Astrocyte (in vitro differentiated cells and primary cell): Measurements from ENCODE around the gene PDGFRB. TPM values are rescaled to one million over a fixed set of nuclear protein-coding genes. Genes with fewer than 3 reads are reported as not detected.
A peak's percentile ranks its signal among the peaks of the same experiment; 100 is the strongest.

Source experiments
- DNase-seq: peaks from one replicate; pipeline ENCODE4 v3.0.0-alpha.2; 2010; ENCODE audit warnings: low read depth
- FAIRE-seq: peaks from 2 replicates; lab custom pipeline; 2011; peaks lifted over from hg19 to GRCh38; lab: Jason Lieb, UNC
- H2AFZ ChIP-seq: 2 replicates; pipeline ENCODE4 v1.6.0; 2012; ENCODE audit warnings: low read depth, low read length, inconsistent platforms
- H3K27ac ChIP-seq: 2 replicates; pipeline ENCODE4 v1.5.1; 2011; ENCODE audit warnings: low read depth, low read length, inconsistent platforms
- H3K27me3 ChIP-seq: 2 replicates; pipeline ENCODE4 v1.6.0; 2011; ENCODE audit warnings: low read length, inconsistent platforms; ENCODE audit not compliant: insufficient read depth
- H3K36me3 ChIP-seq: 2 replicates; pipeline ENCODE4 v1.5.1; 2011; ENCODE audit warnings: low read length, inconsistent platforms; ENCODE audit not compliant: insufficient read depth
- H3K4me1 ChIP-seq: 2 replicates; pipeline ENCODE4 v1.5.1; 2011; ENCODE audit warnings: low read length, inconsistent platforms; ENCODE audit not compliant: insufficient read depth
- H3K4me2 ChIP-seq: 2 replicates; pipeline ENCODE4 v1.6.0; 2012; ENCODE audit warnings: low read length, inconsistent platforms
- H3K4me3 ChIP-seq: 2 replicates; pipeline ENCODE4 v1.5.1; 2011; ENCODE audit warnings: low read depth, mild to moderate bottlenecking, low read length, inconsistent platforms; ENCODE audit not compliant: insufficient read depth
- H3K79me2 ChIP-seq: 2 replicates; pipeline ENCODE4 v1.6.0; 2012; ENCODE audit warnings: mild to moderate bottlenecking, low read length, inconsistent platforms; ENCODE audit not compliant: insufficient read depth
- H3K9ac ChIP-seq: 2 replicates; pipeline ENCODE4 v1.6.0; 2012; ENCODE audit warnings: mild to moderate bottlenecking, low read length, inconsistent platforms
- H3K9me3 ChIP-seq: 2 replicates; pipeline ENCODE4 v1.5.1; 2012; ENCODE audit warnings: low read depth, mild to moderate bottlenecking, low read length, inconsistent platforms; ENCODE audit not compliant: insufficient read depth
- H4K20me1 ChIP-seq: 2 replicates; pipeline ENCODE4 v1.6.0; 2012; ENCODE audit warnings: low read length, inconsistent platforms; ENCODE audit not compliant: insufficient read depth
- H3K27ac Mint-ChIP-seq: one replicate; pipeline ENCODE4 v1.8.0; 2021; ENCODE audit warnings: mild to moderate bottlenecking, mixed read lengths; ENCODE audit not compliant: unreplicated experiment
- H3K27me3 Mint-ChIP-seq: one replicate; pipeline ENCODE4 v1.8.0; 2021; ENCODE audit warnings: low read depth, mixed read lengths; ENCODE audit not compliant: unreplicated experiment
- H3K36me3 Mint-ChIP-seq: one replicate; pipeline ENCODE4 v1.8.0; 2021; ENCODE audit warnings: low read depth, mixed read lengths; ENCODE audit not compliant: unreplicated experiment
- H3K4me1 Mint-ChIP-seq: one replicate; pipeline ENCODE4 v1.8.0; 2021; ENCODE audit warnings: low read depth, mixed read lengths; ENCODE audit not compliant: unreplicated experiment
- H3K4me3 Mint-ChIP-seq: one replicate; pipeline ENCODE4 v1.8.0; 2021; ENCODE audit warnings: mild to moderate bottlenecking, moderate library complexity, mixed read lengths; ENCODE audit not compliant: unreplicated experiment
- H3K9me3 Mint-ChIP-seq: one replicate; pipeline ENCODE4 v1.8.0; 2021; ENCODE audit warnings: mild to moderate bottlenecking, mixed read lengths; ENCODE audit not compliant: unreplicated experiment
- CTCF ChIP-seq: IDR thresholded peaks from 2 replicates; pipeline ENCODE4 v1.5.1; 2011; ENCODE audit warnings: low read depth, mild to moderate bottlenecking, inconsistent platforms, low read length, moderate library complexity; ENCODE audit not compliant: insufficient read depth
- EZH2 ChIP-seq: IDR thresholded peaks from 2 replicates; pipeline ENCODE4 v1.6.1; 2012; ENCODE audit warnings: mild to moderate bottlenecking, low read length, inconsistent platforms; ENCODE audit not compliant: insufficient read depth
- total RNA-seq: library from RNA; stranded (reverse); gene quantifications from 2 replicates; pipeline ENCODE4 v1.2.1, GENCODE V29; 2021

PDGFRB gene
- total RNA-seq, 1 donor from 2014 or later = 78.8 TPM

GRCh38 chr5:150113047-150113744 is 42.4 kb downstream of the PDGFRB start:
- DNase-seq (peak; percentile 18), FAIRE-seq (no peak)
- Mint-ChIP-seq H3K4me3 (no peak overlapping the region), H3K27ac (peak overlapping the region; percentile 63), H3K9me3 (peaks cover 2% of the 10 kb centered on the region), H3K36me3 (peaks cover 3% of the 10 kb centered on the region), H3K4me1 (peaks cover 25% of the 10 kb centered on the region), H3K27me3 (no peaks in the 10 kb centered on the region)
- H2AFZ ChIP-seq = peak overlapping the region; percentile 33
- H3K79me2 ChIP-seq = no peaks in the 10 kb centered on the region
- no peaks in the 10 kb centered on the region for H4K20me1 ChIP-seq
- H3K9me3 ChIP-seq = no peaks in the 10 kb centered on the region
- H3K36me3 ChIP-seq = peaks cover 13% of the 10 kb centered on the region
- no peaks in the 10 kb centered on the region for H3K27me3 ChIP-seq
- peak overlapping the region; percentile 74 for H3K27ac ChIP-seq
- H3K4me2 ChIP-seq = peak overlapping the region; percentile 46
- H3K9ac ChIP-seq = peak overlapping the region; percentile 48
- TF ChIP-seq CTCF (no peak), EZH2 (no peak)
- peaks cover 22% of the 10 kb centered on the region for H3K4me1 ChIP-seq
- H3K4me3 ChIP-seq = no peak overlapping the region

- Histone ChIP-seq H3K4me1 (peaks cover 22% of the 10 kb centered on the region), H3K9me3 (no peaks in the 10 kb centered on the region), H2AFZ (peak overlapping the region; percentile 31), H3K79me2 (no peaks in the 10 kb centered on the region), H3K4me2 (peak overlapping the region; percentile 46), H3K36me3 (peaks cover 10% of the 10 kb centered on the region), H3K27me3 (no peaks in the 10 kb centered on the region), H3K9ac (peak overlapping the region; percentile 48), H3K27ac (peak overlapping the region; percentile 74), H4K20me1 (no peaks in the 10 kb centered on the region), H3K4me3 (no peak overlapping the region)
- Mint-ChIP-seq H3K36me3 (peaks cover 3% of the 10 kb centered on the region), H3K27me3 (no peaks in the 10 kb centered on the region), H3K27ac (peak overlapping the region; percentile 77), H3K4me3 (no peak overlapping the region), H3K9me3 (peaks cover 2% of the 10 kb centered on the region), H3K4me1 (peaks cover 31% of the 10 kb centered on the region)
- peak; percentile 89 for FAIRE-seq
- peak; percentile 90 for DNase-seq
- no peak for TF ChIP-seq CTCF
- TF ChIP-seq EZH2 = no peak
Measured at GRCh38 chr5:150112201-150113046, 43.2 kb downstream of the PDGFRB start.
